Placental pericyte (primary cell): ENCODE measurements around the gene KLHL25. TPM values are rescaled to one million over a fixed set of nuclear protein-coding genes. Genes with fewer than 3 reads are reported as not detected.
A peak's percentile ranks its signal among the peaks of the same experiment; 100 is the strongest.

Experiments
- small RNA-seq: library from RNA; depleted of rRNA; stranded (forward); fragments of <200 nt; gene quantifications from one replicate; pipeline ENCODE3, GENCODE V24; 2012; ENCODE audit warnings: low replicate concordance
- total RNA-seq: library from RNA; depleted of rRNA; stranded (reverse); fragments of >200 nt; gene quantifications from 2 replicates; pipeline ENCODE4 v1.2.3, GENCODE V29; 2012

Gene KLHL25, protein sequence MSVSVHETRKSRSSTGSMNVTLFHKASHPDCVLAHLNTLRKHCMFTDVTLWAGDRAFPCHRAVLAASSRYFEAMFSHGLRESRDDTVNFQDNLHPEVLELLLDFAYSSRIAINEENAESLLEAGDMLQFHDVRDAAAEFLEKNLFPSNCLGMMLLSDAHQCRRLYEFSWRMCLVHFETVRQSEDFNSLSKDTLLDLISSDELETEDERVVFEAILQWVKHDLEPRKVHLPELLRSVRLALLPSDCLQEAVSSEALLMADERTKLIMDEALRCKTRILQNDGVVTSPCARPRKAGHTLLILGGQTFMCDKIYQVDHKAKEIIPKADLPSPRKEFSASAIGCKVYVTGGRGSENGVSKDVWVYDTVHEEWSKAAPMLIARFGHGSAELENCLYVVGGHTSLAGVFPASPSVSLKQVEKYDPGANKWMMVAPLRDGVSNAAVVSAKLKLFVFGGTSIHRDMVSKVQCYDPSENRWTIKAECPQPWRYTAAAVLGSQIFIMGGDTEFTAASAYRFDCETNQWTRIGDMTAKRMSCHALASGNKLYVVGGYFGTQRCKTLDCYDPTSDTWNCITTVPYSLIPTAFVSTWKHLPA
- total RNA-seq = 3.9 and 6.2 TPM in 2 replicates

DNA sequence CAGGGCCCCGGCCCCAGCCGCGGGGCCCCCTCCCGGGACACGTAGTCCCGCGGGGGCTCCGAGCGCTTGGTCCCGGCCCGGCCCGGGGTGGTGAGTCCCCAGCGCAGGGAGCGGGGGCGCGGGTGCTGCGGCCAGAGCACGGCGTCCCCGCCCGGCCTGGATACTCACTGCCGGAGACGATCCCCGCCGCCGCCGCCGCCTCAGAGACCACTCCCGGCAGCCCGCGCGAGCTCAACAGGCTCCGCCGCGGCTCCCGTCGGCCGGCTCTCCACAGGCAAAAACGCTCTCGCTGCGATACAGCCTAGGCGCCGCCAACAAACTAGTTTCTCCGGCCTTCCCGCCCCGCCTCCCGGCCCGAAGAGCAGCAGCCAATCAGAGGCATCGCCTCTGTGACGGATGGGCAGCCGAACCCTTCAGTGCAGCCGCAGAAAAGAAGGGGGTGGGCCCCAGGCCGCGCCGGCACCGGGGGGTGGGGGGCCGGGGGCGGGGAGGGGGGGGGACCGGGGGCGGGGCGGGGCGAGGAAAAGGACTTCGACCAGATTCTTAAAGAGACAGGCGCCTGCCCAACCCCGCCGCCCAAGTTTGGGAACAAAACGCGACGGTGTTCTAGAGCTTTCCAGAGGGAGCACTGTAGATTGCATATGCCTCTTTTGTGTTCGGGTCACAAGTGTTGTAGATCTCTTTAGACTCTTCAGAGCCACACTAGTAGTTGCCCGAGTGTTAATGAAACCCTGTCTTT is at the start of gene KLHL25:
Gene KLHL25, minus strand, starts transcription at position 328 of the 739 bp plus-strand sequence. CDS start 25,115 bp downstream, outside the sequence.

Small RNAs within 50 kb of the gene (small RNA-seq; reads per million reads assigned to genes)
- gene AC021739.1 = not detected
- gene MIR1276 = 1.1 reads per million, percentile 50 among the genes with 10 or more reads in this experiment
- not detected for gene MIR548AP
- gene RNU6-231P = not detected
